ENCODE results near the gene ZDHHC5. TPM values are rescaled to one million over a fixed set of nuclear protein-coding genes. Genes with fewer than 3 reads are reported as not detected.

ZDHHC5 gene
- total and polyA plus RNA-seq, 4 donors = 28.7 to 63.2 (median 42.9) TPM

GRCh38 chr11:57729479-57729878 is 61.6 kb downstream of the ZDHHC5 start:
- H3K4me3 ChIP-seq = no peak overlapping the region
- H3K9me3 ChIP-seq (ENCODE audit: control insufficient read depth in 4 of 4, insufficient read depth in 3 of 4, low read length in 3 of 4) = no peaks in the 10 kb centered on the region
- ATAC-seq (ENCODE audit: insufficient read depth, low FRiP score) = no peak
- H3K9ac ChIP-seq (ENCODE audit: insufficient read depth in 1 of 2, low read length in 2 of 2) = no peak overlapping the region
- peaks cover 0 to 5% (median under 1%) of the 10 kb centered on the region in 4 donors for H3K36me3 ChIP-seq (ENCODE audit: control insufficient read depth in 4 of 4, insufficient read depth in 4 of 4, low read length in 4 of 4)
- no peak for DNase-seq
- H3K27ac ChIP-seq (ENCODE audit: low read depth in 1 of 2, low read length in 1 of 2) = no peak overlapping the region
- H3K27me3 ChIP-seq (ENCODE audit: control insufficient read depth in 3 of 3, insufficient read depth in 3 of 3, low read length in 2 of 3) = no peaks in the 10 kb centered on the region
- TF ChIP-seq, protein P1, sequence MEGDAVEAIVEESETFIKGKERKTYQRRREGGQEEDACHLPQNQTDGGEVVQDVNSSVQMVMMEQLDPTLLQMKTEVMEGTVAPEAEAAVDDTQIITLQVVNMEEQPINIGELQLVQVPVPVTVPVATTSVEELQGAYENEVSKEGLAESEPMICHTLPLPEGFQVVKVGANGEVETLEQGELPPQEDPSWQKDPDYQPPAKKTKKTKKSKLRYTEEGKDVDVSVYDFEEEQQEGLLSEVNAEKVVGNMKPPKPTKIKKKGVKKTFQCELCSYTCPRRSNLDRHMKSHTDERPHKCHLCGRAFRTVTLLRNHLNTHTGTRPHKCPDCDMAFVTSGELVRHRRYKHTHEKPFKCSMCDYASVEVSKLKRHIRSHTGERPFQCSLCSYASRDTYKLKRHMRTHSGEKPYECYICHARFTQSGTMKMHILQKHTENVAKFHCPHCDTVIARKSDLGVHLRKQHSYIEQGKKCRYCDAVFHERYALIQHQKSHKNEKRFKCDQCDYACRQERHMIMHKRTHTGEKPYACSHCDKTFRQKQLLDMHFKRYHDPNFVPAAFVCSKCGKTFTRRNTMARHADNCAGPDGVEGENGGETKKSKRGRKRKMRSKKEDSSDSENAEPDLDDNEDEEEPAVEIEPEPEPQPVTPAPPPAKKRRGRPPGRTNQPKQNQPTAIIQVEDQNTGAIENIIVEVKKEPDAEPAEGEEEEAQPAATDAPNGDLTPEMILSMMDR (IDR thresholded peaks at IDR 0.05; ENCODE audit: control extremely low read depth, extremely low read depth) = no peak
- 98 to 99% methylated on average over 7 of the region's 7 CpGs for WGBS, 2 donors
- peaks cover 0 to 5% (median 0%) of the 10 kb centered on the region in 5 donors for H3K4me1 ChIP-seq (ENCODE audit: control insufficient read depth in 5 of 5, insufficient read depth in 5 of 5, low read length in 5 of 5)

DNA sequence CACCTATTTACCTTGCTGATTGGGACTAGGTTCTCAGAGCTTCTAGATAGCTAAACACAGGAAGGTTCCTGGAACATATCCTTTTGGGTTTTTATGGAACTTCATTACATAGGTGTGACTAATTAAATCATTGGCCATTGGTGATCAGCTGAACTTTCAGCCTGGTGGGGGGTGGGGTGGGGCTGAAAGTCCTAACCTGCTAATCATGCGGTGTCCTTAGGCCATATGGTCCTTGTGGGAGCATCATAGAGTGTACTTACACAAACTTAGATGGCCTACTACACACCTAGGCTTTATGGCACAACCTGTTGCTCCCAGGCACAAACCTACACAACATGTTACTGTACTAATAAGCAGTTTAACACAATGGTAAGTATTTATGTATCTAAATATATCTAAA is 64.7 kb downstream of the ZDHHC5 start:
- H3K27me3 ChIP-seq (ENCODE audit: control insufficient read depth in 3 of 3, insufficient read depth in 3 of 3, low read length in 2 of 3) = no peaks in the 10 kb centered on the region
- ATAC-seq (ENCODE audit: insufficient read depth, low FRiP score) (no peak), DNase-seq (no peak)
- no peak overlapping the region for H3K27ac ChIP-seq (ENCODE audit: low read depth in 1 of 2, low read length in 1 of 2)
- no peak overlapping the region for H3K4me3 ChIP-seq
- H3K9ac ChIP-seq (ENCODE audit: insufficient read depth in 1 of 2, low read length in 2 of 2) = no peak overlapping the region
- TF ChIP-seq, protein P1 (IDR thresholded peaks at IDR 0.05; ENCODE audit: control extremely low read depth, extremely low read depth) = no peak
- WGBS, 2 donors = 96 to 97% methylated on average over 1 of the region's 1 CpG
- peaks cover 0 to 3% (median 0%) of the 10 kb centered on the region in 5 donors for H3K4me1 ChIP-seq (ENCODE audit: control insufficient read depth in 5 of 5, insufficient read depth in 5 of 5, low read length in 5 of 5)
- peaks cover 4 to 11% (median 7%) of the 10 kb centered on the region in 4 donors for H3K36me3 ChIP-seq (ENCODE audit: control insufficient read depth in 4 of 4, insufficient read depth in 4 of 4, low read length in 4 of 4)
- H3K9me3 ChIP-seq (ENCODE audit: control insufficient read depth in 4 of 4, insufficient read depth in 3 of 4, low read length in 3 of 4) = no peaks in the 10 kb centered on the region

GRCh38 chr11:57735619-57736298 is 67.8 kb downstream of the ZDHHC5 start:
- Histone ChIP-seq H3K36me3 (ENCODE audit: control insufficient read depth in 4 of 4, insufficient read depth in 4 of 4, low read length in 4 of 4) (peaks cover 9 to 31% (median 18%) of the 10 kb centered on the region in 4 donors), H3K9ac (ENCODE audit: insufficient read depth in 1 of 2, low read length in 2 of 2) (no peak overlapping the region), H3K4me1 (ENCODE audit: control insufficient read depth in 5 of 5, insufficient read depth in 5 of 5, low read length in 5 of 5) (peaks cover 0 to 3% (median 0%) of the 10 kb centered on the region in 5 donors), H3K9me3 (ENCODE audit: control insufficient read depth in 4 of 4, insufficient read depth in 3 of 4, low read length in 3 of 4) (no peaks in the 10 kb centered on the region), H3K4me3 (no peak overlapping the region), H3K27ac (ENCODE audit: low read depth in 1 of 2, low read length in 1 of 2) (peak overlapping the region in 1 of 2 donors; percentile 26), H3K27me3 (ENCODE audit: control insufficient read depth in 3 of 3, insufficient read depth in 3 of 3, low read length in 2 of 3) (no peaks in the 10 kb centered on the region)
- ATAC-seq (ENCODE audit: insufficient read depth, low FRiP score) (no peak), DNase-seq (no peak)
- 81 to 93% methylated on average over 3 of the region's 3 CpGs for WGBS, 2 donors
- TF ChIP-seq, protein P1 (IDR thresholded peaks at IDR 0.05; ENCODE audit: control extremely low read depth, extremely low read depth) = no peak
